Trophoblast cell (in vitro differentiated cells and primary cell): ENCODE results near the gene NKX2-2.
A peak's percentile ranks its signal among the peaks of the same experiment; 100 is the strongest.

Source experiments
- DNase-seq, 2 donors: peaks; one replicate each; pipeline ENCODE4 v3.0.0-alpha.2; 2016
- H2AFZ ChIP-seq: 2 replicates; pipeline ENCODE4 v1.6.1; 2013; ENCODE audit warnings: low read length, moderate library complexity, mild to moderate bottlenecking; ENCODE audit not compliant: insufficient read depth, poor library complexity
- H2AK5ac ChIP-seq: 2 replicates; pipeline ENCODE4 v1.6.1; 2013; ENCODE audit warnings: mild to moderate bottlenecking, low read length
- H2BK120ac ChIP-seq: 2 replicates; pipeline ENCODE4 v1.6.1; 2013; ENCODE audit warnings: low read length, mild to moderate bottlenecking, moderate library complexity; ENCODE audit not compliant: insufficient read depth, poor library complexity
- H2BK12ac ChIP-seq: 2 replicates; pipeline ENCODE4 v1.6.1; 2013; ENCODE audit warnings: mild to moderate bottlenecking, low read length, moderate library complexity
- H2BK5ac ChIP-seq: 2 replicates; pipeline ENCODE4 v1.6.1; 2013; ENCODE audit warnings: low read length, low read depth, moderate library complexity, mild to moderate bottlenecking; ENCODE audit not compliant: poor library complexity
- H3K14ac ChIP-seq: 2 replicates; pipeline ENCODE4 v1.6.1; 2013; ENCODE audit warnings: mild to moderate bottlenecking, low read length
- H3K18ac ChIP-seq: 2 replicates; pipeline ENCODE4 v1.6.1; 2013; ENCODE audit warnings: mild to moderate bottlenecking, low read length
- H3K23ac ChIP-seq: 2 replicates; pipeline ENCODE4 v1.6.1; 2013; ENCODE audit warnings: low read length
- H3K27ac ChIP-seq: 2 replicates; pipeline ENCODE4 v1.5.1; 2013; ENCODE audit warnings: low read depth, mild to moderate bottlenecking, inconsistent platforms, low read length, moderate library complexity
- H3K27me3 ChIP-seq: 2 replicates; pipeline ENCODE4 v1.6.1; 2013; ENCODE audit warnings: inconsistent platforms, mild to moderate bottlenecking, low read length, moderate library complexity; ENCODE audit not compliant: insufficient read depth
- H3K36me3 ChIP-seq, 2 experiments: 1 replicate in 1 of 2; 2 replicates in 1 of 2; pipeline ENCODE4 v1.6.1; 2013; ENCODE audit warnings: low read length in 2 of 2, mild to moderate bottlenecking in 2 of 2, moderate library complexity in 1 of 2; ENCODE audit not compliant: insufficient read depth in 2 of 2, control insufficient read depth in 1 of 2
- H3K4ac ChIP-seq: 2 replicates; pipeline ENCODE4 v1.6.1; 2013; ENCODE audit warnings: low read depth, mild to moderate bottlenecking, low read length, moderate library complexity
- H3K4me1 ChIP-seq, 2 experiments: 1 replicate in 1 of 2; 2 replicates in 1 of 2; pipeline ENCODE4 v1.6.1; 2013; ENCODE audit warnings: low read length in 2 of 2, mild to moderate bottlenecking in 2 of 2, moderate library complexity in 1 of 2; ENCODE audit not compliant: insufficient read depth in 2 of 2, control insufficient read depth in 1 of 2
- H3K4me2 ChIP-seq: 2 replicates; pipeline ENCODE4 v1.6.1; 2013; ENCODE audit warnings: inconsistent platforms, mild to moderate bottlenecking, low read length, moderate library complexity
- H3K4me3 ChIP-seq: 2 replicates; pipeline ENCODE4 v1.5.1; 2013; ENCODE audit warnings: mild to moderate bottlenecking, low read depth, low read length, inconsistent platforms
- H3K79me1 ChIP-seq: one replicate; pipeline ENCODE4 v1.6.1; 2013; ENCODE audit warnings: low read length
- H3K79me2 ChIP-seq: 2 replicates; pipeline ENCODE4 v1.6.1; 2013; ENCODE audit warnings: low read length, mild to moderate bottlenecking; ENCODE audit not compliant: control insufficient read depth, insufficient read depth, poor library complexity
- H3K9ac ChIP-seq: 2 replicates; pipeline ENCODE4 v1.6.1; 2013; ENCODE audit warnings: mild to moderate bottlenecking, low read length
- H3K9me3 ChIP-seq: 2 replicates; pipeline ENCODE4 v1.6.1; 2013; ENCODE audit warnings: low read depth, mild to moderate bottlenecking, control low read depth, inconsistent platforms, low read length; ENCODE audit not compliant: insufficient read depth
- H4K12ac ChIP-seq: 2 replicates; pipeline ENCODE4 v1.6.1; 2013; ENCODE audit warnings: low read depth, mild to moderate bottlenecking, low read length, moderate library complexity
- H4K8ac ChIP-seq: 2 replicates; pipeline ENCODE4 v1.6.1; 2013; ENCODE audit warnings: low read depth, mild to moderate bottlenecking, low read length, moderate library complexity
- H4K91ac ChIP-seq: one replicate; pipeline ENCODE4 v1.6.1; 2013; ENCODE audit warnings: low read depth, mild to moderate bottlenecking, low read length, moderate library complexity
- WGBS: extraction: QIAGEN DNeasy Blood & Tissue Kit; methylation state at CpG from one replicate; pipeline ENCODE4 v1.1.7; 2013; ENCODE audit warnings: missing lambda C conversion rate; ENCODE audit not compliant: insufficient read length, insufficient coverage; ENCODE audit errors: extremely low coverage; 5-methylcytosine and 5-hydroxymethylcytosine counted together

The NKX2-2 gene

GRCh38 chr20:21522481-21523280 lies 8.8 kb upstream of the NKX2-2 start:
- no peak overlapping the region for H3K23ac ChIP-seq
- H2BK5ac ChIP-seq = no peak overlapping the region
- WGBS = no CpG with 5 or more reads among the region's 86 CpGs
- no peak overlapping the region for H4K91ac ChIP-seq
- no peaks in the 10 kb centered on the region for H3K36me3 ChIP-seq
- no peak overlapping the region for H3K18ac ChIP-seq
- H3K4me3 ChIP-seq = no peak overlapping the region
- no peak overlapping the region for H2BK120ac ChIP-seq
- H2BK12ac ChIP-seq = no peak overlapping the region
- H3K9me3 ChIP-seq = peaks cover 11% of the 10 kb centered on the region
- peaks cover 74% of the 10 kb centered on the region for H3K27me3 ChIP-seq
- H3K4me2 ChIP-seq = peak overlapping the region; percentile 62
- H3K4ac ChIP-seq = no peak overlapping the region
- no peak overlapping the region for H3K14ac ChIP-seq
- H3K9ac ChIP-seq = no peak overlapping the region
- H3K4me1 ChIP-seq = peaks cover 6 to 8% of the 10 kb centered on the region in 2 experiments
- no peak overlapping the region for H4K8ac ChIP-seq
- no peaks in the 10 kb centered on the region for H3K79me2 ChIP-seq
- H4K12ac ChIP-seq = no peak overlapping the region
- DNase-seq = no peak
- H3K27ac ChIP-seq = no peak overlapping the region
- H2AFZ ChIP-seq = peak overlapping the region; percentile 7
- no peak overlapping the region for H2AK5ac ChIP-seq
- H3K79me1 ChIP-seq = no peaks in the 10 kb centered on the region

- DNase-seq = no peak
- no peak overlapping the region for H3K18ac ChIP-seq
- no peak overlapping the region for H3K14ac ChIP-seq
- H3K79me2 ChIP-seq = no peaks in the 10 kb centered on the region
- H3K27me3 ChIP-seq = peaks cover 82% of the 10 kb centered on the region
- peak overlapping the region; percentile 62 for H3K4me2 ChIP-seq
- H2BK12ac ChIP-seq = no peak overlapping the region
- no peak overlapping the region for H4K12ac ChIP-seq
- no peak overlapping the region for H4K8ac ChIP-seq
- H3K4ac ChIP-seq = no peak overlapping the region
- H3K23ac ChIP-seq = no peak overlapping the region
- no peaks in the 10 kb centered on the region for H3K36me3 ChIP-seq
- peaks cover 6 to 8% of the 10 kb centered on the region in 2 experiments for H3K4me1 ChIP-seq
- H2BK5ac ChIP-seq = no peak overlapping the region
- no peak overlapping the region for H4K91ac ChIP-seq
- no peak overlapping the region for H3K9ac ChIP-seq
- H3K4me3 ChIP-seq = no peak overlapping the region
- peak overlapping the region; percentile 7 for H2AFZ ChIP-seq
- H2AK5ac ChIP-seq = no peak overlapping the region
- peaks cover 11% of the 10 kb centered on the region for H3K9me3 ChIP-seq
- H2BK120ac ChIP-seq = no peak overlapping the region
- H3K79me1 ChIP-seq = no peaks in the 10 kb centered on the region
- no CpG with 5 or more reads among the region's 104 CpGs for WGBS
- no peak overlapping the region for H3K27ac ChIP-seq
Observed at GRCh38 chr20:21521596-21522480, 8.0 kb upstream of the NKX2-2 start.

GRCh38 chr20:21520702-21521595 lies 7.1 kb upstream of the NKX2-2 start:
- H3K9me3 ChIP-seq = peaks cover 11% of the 10 kb centered on the region
- H4K12ac ChIP-seq = no peak overlapping the region
- peaks cover 6 to 8% of the 10 kb centered on the region in 2 experiments for H3K4me1 ChIP-seq
- no peaks in the 10 kb centered on the region for H3K79me1 ChIP-seq
- H3K4me3 ChIP-seq = no peak overlapping the region
- H2AK5ac ChIP-seq = no peak overlapping the region
- no peak overlapping the region for H2AFZ ChIP-seq
- no CpG with 5 or more reads among the region's 53 CpGs for WGBS
- no peaks in the 10 kb centered on the region for H3K79me2 ChIP-seq
- no peaks in the 10 kb centered on the region for H3K36me3 ChIP-seq
- H2BK12ac ChIP-seq = no peak overlapping the region
- no peak overlapping the region for H2BK120ac ChIP-seq
- no peak overlapping the region for H3K9ac ChIP-seq
- no peak overlapping the region for H4K8ac ChIP-seq
- H4K91ac ChIP-seq = no peak overlapping the region
- H3K18ac ChIP-seq = no peak overlapping the region
- peaks cover 91% of the 10 kb centered on the region for H3K27me3 ChIP-seq
- no peak overlapping the region for H3K23ac ChIP-seq
- H3K27ac ChIP-seq = no peak overlapping the region
- H3K14ac ChIP-seq = no peak overlapping the region
- H3K4ac ChIP-seq = no peak overlapping the region
- no peak overlapping the region for H2BK5ac ChIP-seq
- peak; percentile 19 to 25 for DNase-seq
- H3K4me2 ChIP-seq = no peak overlapping the region

GRCh38 chr20:21519136-21519584 lies 5.3 kb upstream of the NKX2-2 start:
- Histone ChIP-seq H3K4me3 (no peak overlapping the region), H3K18ac (no peak overlapping the region), H4K12ac (no peak overlapping the region), H3K79me2 (no peaks in the 10 kb centered on the region), H3K79me1 (no peaks in the 10 kb centered on the region), H2AK5ac (no peak overlapping the region), H4K91ac (no peak overlapping the region), H2BK5ac (no peak overlapping the region), H3K4me2 (no peak overlapping the region), H3K27me3 (peaks cover 95% of the 10 kb centered on the region), H3K9me3 (peaks cover 8% of the 10 kb centered on the region), H2BK12ac (no peak overlapping the region), H2AFZ (no peak overlapping the region), H3K4me1 (peaks cover 6 to 8% of the 10 kb centered on the region in 2 experiments), H2BK120ac (no peak overlapping the region), H3K14ac (no peak overlapping the region), H3K27ac (no peak overlapping the region), H3K36me3 (no peaks in the 10 kb centered on the region), H4K8ac (no peak overlapping the region), H3K4ac (no peak overlapping the region), H3K23ac (no peak overlapping the region), H3K9ac (no peak overlapping the region)
- WGBS = no CpG with 5 or more reads among the region's 14 CpGs
- DNase-seq = no peak
